OCI-LY1 (cell line): Measurements from ENCODE around the gene ZNF148.

ENCODE experiments used
- H2AFZ ChIP-seq: fragments of 200-600 bp; sonication (generic), shearing (Covaris generic); 2 replicates; pipeline ENCODE4 v1.6.0; 2014; ENCODE audit warnings: antibody characterized with exemption, mild to moderate bottlenecking, low read length
- H3F3A ChIP-seq: fragments of 200-600 bp; sonication (generic), shearing (Covaris generic); 2 replicates; pipeline ENCODE4 v1.6.0; 2014; ENCODE audit warnings: mild to moderate bottlenecking, antibody characterized with exemption, low read length, moderate library complexity; ENCODE audit not compliant: insufficient read depth
- H3K27ac ChIP-seq: fragments of 200-600 bp; sonication (generic); 2 replicates; pipeline ENCODE4 v1.5.1; 2014; ENCODE audit warnings: low read length, mixed run types, mild to moderate bottlenecking, low read depth; ENCODE audit not compliant: poor library complexity, severe bottlenecking
- H3K27me3 ChIP-seq: fragments of 200-600 bp; sonication (generic); 2 replicates; pipeline ENCODE4 v1.6.0; 2014; ENCODE audit warnings: antibody characterized with exemption, mild to moderate bottlenecking, low read length, moderate library complexity; ENCODE audit not compliant: insufficient read depth
- H3K36me3 ChIP-seq: fragments of 200-600 bp; sonication (generic); 2 replicates; pipeline ENCODE4 v1.6.1; 2014; ENCODE audit warnings: mild to moderate bottlenecking, antibody characterized with exemption, low read length, moderate library complexity, mixed read lengths; ENCODE audit not compliant: insufficient read depth
- H3K4me1 ChIP-seq: fragments of 200-600 bp; sonication (generic); 2 replicates; pipeline ENCODE4 v1.5.1; 2014; ENCODE audit warnings: mild to moderate bottlenecking, low read length, moderate library complexity; ENCODE audit not compliant: insufficient read depth, severe bottlenecking
- H3K4me2 ChIP-seq: fragments of 200-600 bp; sonication (generic), shearing (Covaris generic); 2 replicates; pipeline ENCODE4 v1.6.1; 2014; ENCODE audit warnings: low read length
- H3K4me3 ChIP-seq: fragments of 200-600 bp; sonication (generic); 2 replicates; pipeline ENCODE4 v1.5.1; 2014; ENCODE audit warnings: low read length, low read depth, mild to moderate bottlenecking, mixed read lengths; ENCODE audit not compliant: poor library complexity, severe bottlenecking
- H3K79me2 ChIP-seq: fragments of 200-600 bp; shearing (Covaris generic); 2 replicates; pipeline ENCODE4 v1.6.1; 2016; ENCODE audit warnings: mixed run types, low read length, mixed read lengths; ENCODE audit not compliant: insufficient read depth
- H3K9ac ChIP-seq: fragments of 200-600 bp; sonication (generic), shearing (Covaris generic); 2 replicates; pipeline ENCODE4 v1.6.1; 2014; ENCODE audit warnings: mild to moderate bottlenecking, low read length, mixed read lengths
- H3K9me2 ChIP-seq: fragments of 200-600 bp; sonication (generic), shearing (Covaris generic); 2 replicates; pipeline ENCODE4 v1.6.1; 2014; ENCODE audit warnings: low read depth, mild to moderate bottlenecking, low read length, mixed read lengths
- H3K9me3 ChIP-seq: fragments of 200-600 bp; shearing (Covaris generic); 2 replicates; pipeline ENCODE4 v1.6.1; 2014; ENCODE audit warnings: low read length, mixed read lengths
- H4K20me1 ChIP-seq: fragments of 200-600 bp; sonication (generic), shearing (Covaris generic); 2 replicates; pipeline ENCODE4 v1.6.0; 2016; ENCODE audit warnings: mild to moderate bottlenecking, low read length; ENCODE audit not compliant: insufficient read depth
- CTCF ChIP-seq: fragments of 200-600 bp; sonication (generic), shearing (Covaris generic); IDR thresholded peaks from 2 replicates; pipeline ENCODE4 v1.5.1; 2017; ENCODE audit warnings: mild to moderate bottlenecking, antibody characterized with exemption, low read length, moderate library complexity, mixed read lengths
- EZH2 ChIP-seq: fragments of 200-600 bp; sonication (generic), shearing (Covaris generic); IDR thresholded peaks from 2 replicates; pipeline ENCODE4 v1.8.0; 2017; ENCODE audit warnings: borderline replicate concordance, mixed run types, mild to moderate bottlenecking, antibody characterized with exemption, low read length, moderate library complexity, mixed read lengths

ZNF148 gene

GRCh38 chr3:125212509-125213363 is 162.4 kb downstream of the ZNF148 start, which contains the start of gene SLC12A8:
Gene SLC12A8 (minus strand): TSS chr3:125212748. CDS start chr3:125211349, 1,399 bp downstream.
- H3K9me3 ChIP-seq, result no peaks in the 10 kb centered on the region
- TF ChIP-seq CTCF (no peak), EZH2 (no peak)
- peaks cover 10% of the 10 kb centered on the region; the same call in 1 of the 2 replicates for H3K27me3 ChIP-seq
- no peak within 1 kb of the TSS for H3K27ac ChIP-seq
- no peak within 1 kb of the TSS for H3K9ac ChIP-seq
- no peaks in the 10 kb centered on the region for H3F3A ChIP-seq
- H2AFZ ChIP-seq, result no peak within 1 kb of the TSS
- H3K79me2 ChIP-seq, result no peaks in the 10 kb centered on the region
- no peaks in the 10 kb centered on the region for H3K36me3 ChIP-seq
- no peak within 1 kb of the TSS for H3K4me3 ChIP-seq
- peaks cover 4% of the 10 kb centered on the region for H3K4me1 ChIP-seq
- no peaks in the 10 kb centered on the region for H4K20me1 ChIP-seq
- H3K4me2 ChIP-seq, result no peak within 1 kb of the TSS
- H3K9me2 ChIP-seq, result no peaks in the 10 kb centered on the region

GRCh38 chr3:125212091-125212508 is 163.0 kb downstream of the ZNF148 start:
- H2AFZ ChIP-seq, result no peak overlapping the region
- H3K27ac ChIP-seq, result no peak overlapping the region
- peaks cover 10% of the 10 kb centered on the region; the same call in 1 of the 2 replicates for H3K27me3 ChIP-seq
- H3K4me3 ChIP-seq, result no peak overlapping the region
- H3F3A ChIP-seq, result no peaks in the 10 kb centered on the region
- H3K4me2 ChIP-seq, result no peak overlapping the region
- H3K79me2 ChIP-seq, result no peaks in the 10 kb centered on the region
- no peak overlapping the region for H3K9ac ChIP-seq
- H4K20me1 ChIP-seq, result no peaks in the 10 kb centered on the region
- no peak for TF ChIP-seq EZH2
- no peak for TF ChIP-seq CTCF
- no peaks in the 10 kb centered on the region for H3K9me2 ChIP-seq
- H3K36me3 ChIP-seq, result no peaks in the 10 kb centered on the region
- H3K4me1 ChIP-seq, result peaks cover 4% of the 10 kb centered on the region
- H3K9me3 ChIP-seq, result no peaks in the 10 kb centered on the region

- no peak overlapping the region for H3K4me3 ChIP-seq
- H3K9me3 ChIP-seq, result no peaks in the 10 kb centered on the region
- no peak for TF ChIP-seq EZH2
- TF ChIP-seq CTCF, result no peak
- H3K27me3 ChIP-seq, result peaks cover 10% of the 10 kb centered on the region; the same call in 1 of the 2 replicates
- no peaks in the 10 kb centered on the region for H3K9me2 ChIP-seq
- H3K4me2 ChIP-seq, result no peak overlapping the region
- H3K9ac ChIP-seq, result no peak overlapping the region
- no peaks in the 10 kb centered on the region for H3K79me2 ChIP-seq
- H3K4me1 ChIP-seq, result peaks cover 4% of the 10 kb centered on the region
- H3K27ac ChIP-seq, result no peak overlapping the region
- no peak overlapping the region for H2AFZ ChIP-seq
- no peaks in the 10 kb centered on the region for H3K36me3 ChIP-seq
- H3F3A ChIP-seq, result no peaks in the 10 kb centered on the region
- no peaks in the 10 kb centered on the region for H4K20me1 ChIP-seq
Observed at GRCh38 chr3:125211523-125212090, 163.5 kb downstream of the ZNF148 start.
